Measurements from ENCODE around the gene SMAD7.

The SMAD7 gene

GRCh38 chr18:48983793-48984437, 33.1 kb upstream of the SMAD7 start:
- TF ChIP-seq SIN3A (IDR thresholded peaks at IDR 0.05; ENCODE audit: borderline replicate concordance, insufficient read depth, low read length) (no peak), TAF1 (IDR thresholded peaks at IDR 0.05; ENCODE audit: borderline replicate concordance, insufficient read depth, low read length) (no peak), FOXP2 (optimal IDR thresholded peaks at IDR 0.05; ENCODE audit: borderline replicate concordance, extremely low read depth, extremely low read length, insufficient read depth) (no peak), REST (IDR thresholded peaks at IDR 0.05; ENCODE audit: insufficient read depth in 1 of 2, low read depth in 2 of 2, low read length in 2 of 2) (no peak), POLR2AphosphoS5 (IDR thresholded peaks at IDR 0.05; ENCODE audit: low read depth, low read length) (no peak)

- TF ChIP-seq REST (IDR thresholded peaks at IDR 0.05; ENCODE audit: insufficient read depth in 1 of 2, low read depth in 2 of 2, low read length in 2 of 2) = no peak
- no peak for TF ChIP-seq SIN3A (IDR thresholded peaks at IDR 0.05; ENCODE audit: borderline replicate concordance, insufficient read depth, low read length)
- TF ChIP-seq POLR2AphosphoS5 (IDR thresholded peaks at IDR 0.05; ENCODE audit: low read depth, low read length) = no peak
- TF ChIP-seq TAF1 (IDR thresholded peaks at IDR 0.05; ENCODE audit: borderline replicate concordance, insufficient read depth, low read length) = no peak
- no peak for TF ChIP-seq FOXP2 (optimal IDR thresholded peaks at IDR 0.05; ENCODE audit: borderline replicate concordance, extremely low read depth, extremely low read length, insufficient read depth)
Observed at GRCh38 chr18:48982266-48982665, 31.5 kb upstream of the SMAD7 start.

GRCh38 chr18:48979944-48980890, 29.5 kb upstream of the SMAD7 start:
- TF ChIP-seq TAF1 (IDR thresholded peaks at IDR 0.05; ENCODE audit: borderline replicate concordance, insufficient read depth, low read length) (no peak), POLR2AphosphoS5 (IDR thresholded peaks at IDR 0.05; ENCODE audit: low read depth, low read length) (no peak), FOXP2 (optimal IDR thresholded peaks at IDR 0.05; ENCODE audit: borderline replicate concordance, extremely low read depth, extremely low read length, insufficient read depth) (no peak), SIN3A (IDR thresholded peaks at IDR 0.05; ENCODE audit: borderline replicate concordance, insufficient read depth, low read length) (no peak), REST (IDR thresholded peaks at IDR 0.05; ENCODE audit: insufficient read depth in 1 of 2, low read depth in 2 of 2, low read length in 2 of 2) (no peak)

- TF ChIP-seq SIN3A (IDR thresholded peaks at IDR 0.05; ENCODE audit: borderline replicate concordance, insufficient read depth, low read length) (no peak), FOXP2 (optimal IDR thresholded peaks at IDR 0.05; ENCODE audit: borderline replicate concordance, extremely low read depth, extremely low read length, insufficient read depth) (no peak), POLR2AphosphoS5 (IDR thresholded peaks at IDR 0.05; ENCODE audit: low read depth, low read length) (no peak), REST (IDR thresholded peaks at IDR 0.05; ENCODE audit: insufficient read depth in 1 of 2, low read depth in 2 of 2, low read length in 2 of 2) (no peak), TAF1 (IDR thresholded peaks at IDR 0.05; ENCODE audit: borderline replicate concordance, insufficient read depth, low read length) (no peak)
Observed at GRCh38 chr18:48977914-48978313, 27.1 kb upstream of the SMAD7 start.
